Fibroblast of villous mesenchyme (primary cell): Measurements from ENCODE around the gene PTGDR2. TPM values are rescaled to one million over a fixed set of nuclear protein-coding genes. Genes with fewer than 3 reads are reported as not detected.

Experiments used
- DNase-seq: peaks from one replicate; pipeline ENCODE4 v3.0.0-alpha.2; 2010; ENCODE audit warnings: low read depth
- H3K4me3 ChIP-seq: 2 replicates; pipeline ENCODE4 v1.5.1; 2011; ENCODE audit warnings: low read depth, mild to moderate bottlenecking, low read length
- CTCF ChIP-seq: IDR thresholded peaks from 2 replicates; pipeline ENCODE4 v1.5.1; 2012; ENCODE audit warnings: low read depth, mild to moderate bottlenecking, low read length; ENCODE audit not compliant: insufficient read depth
- total RNA-seq: library from RNA; depleted of rRNA; stranded (reverse); fragments of >200 nt; gene quantifications from 2 replicates; pipeline ENCODE4 v1.2.3, GENCODE V29; 2012

Gene PTGDR2
- total RNA-seq, 1 donor, result not detected

- H3K4me3 ChIP-seq, result no peak overlapping the region
- TF ChIP-seq CTCF, result no peak
- DNase-seq, result no peak
These were observed 18.9 kb upstream of the PTGDR2 start for GRCh38 chr11:60874421-60875365.

DNA sequence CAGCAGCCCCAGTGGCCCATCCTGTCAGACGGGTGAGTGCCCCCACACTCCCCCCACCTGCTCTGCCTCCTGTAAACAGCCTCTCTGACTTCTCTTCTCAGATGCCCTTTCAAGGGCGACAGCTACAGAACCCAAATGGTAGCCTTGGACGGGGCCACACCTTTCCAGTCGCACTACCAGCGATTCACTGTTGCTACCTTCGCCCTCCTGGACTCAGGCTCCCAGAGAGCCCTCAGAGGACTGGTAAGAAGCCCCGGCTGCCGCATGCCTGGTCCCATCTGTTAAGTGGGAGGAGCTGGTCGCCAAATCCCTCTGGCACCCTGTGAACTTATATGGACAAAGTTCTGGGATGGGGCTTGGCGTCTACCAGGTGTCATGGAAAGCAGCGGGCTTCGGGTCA is 17.8 kb upstream of the PTGDR2 start:
- no peak for TF ChIP-seq CTCF
- DNase-seq, result no peak
- H3K4me3 ChIP-seq, result no peak overlapping the region

DNA sequence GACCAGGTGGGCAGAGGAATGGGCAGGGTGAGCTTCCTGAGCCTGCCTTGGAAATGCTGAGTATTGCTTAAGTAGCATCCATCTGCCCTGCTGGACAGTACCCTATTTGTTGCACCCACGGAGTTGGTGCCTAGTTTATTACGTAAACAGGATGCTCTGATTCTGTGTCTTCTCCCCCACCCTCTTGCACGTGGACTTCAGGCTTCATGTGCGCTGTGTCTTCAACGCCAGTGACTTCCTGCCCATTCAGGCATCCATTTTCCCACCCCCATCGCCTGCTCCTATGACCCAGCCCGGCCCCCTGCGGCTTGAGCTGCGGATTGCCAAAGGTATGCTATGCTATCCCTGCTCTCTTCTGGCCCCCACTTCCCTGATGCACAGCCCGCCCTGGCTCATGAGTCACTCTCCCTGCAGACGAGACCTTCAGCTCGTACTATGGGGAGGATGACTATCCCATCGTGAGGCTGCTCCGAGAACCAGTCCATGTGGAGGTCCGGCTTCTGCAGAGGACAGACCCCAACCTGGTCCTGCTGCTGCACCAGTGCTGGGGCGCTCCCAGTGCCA is 17.3 kb upstream of the PTGDR2 start:
- peak; percentile 87 for DNase-seq
- no peak overlapping the region for H3K4me3 ChIP-seq
- no peak for TF ChIP-seq CTCF

DNA sequence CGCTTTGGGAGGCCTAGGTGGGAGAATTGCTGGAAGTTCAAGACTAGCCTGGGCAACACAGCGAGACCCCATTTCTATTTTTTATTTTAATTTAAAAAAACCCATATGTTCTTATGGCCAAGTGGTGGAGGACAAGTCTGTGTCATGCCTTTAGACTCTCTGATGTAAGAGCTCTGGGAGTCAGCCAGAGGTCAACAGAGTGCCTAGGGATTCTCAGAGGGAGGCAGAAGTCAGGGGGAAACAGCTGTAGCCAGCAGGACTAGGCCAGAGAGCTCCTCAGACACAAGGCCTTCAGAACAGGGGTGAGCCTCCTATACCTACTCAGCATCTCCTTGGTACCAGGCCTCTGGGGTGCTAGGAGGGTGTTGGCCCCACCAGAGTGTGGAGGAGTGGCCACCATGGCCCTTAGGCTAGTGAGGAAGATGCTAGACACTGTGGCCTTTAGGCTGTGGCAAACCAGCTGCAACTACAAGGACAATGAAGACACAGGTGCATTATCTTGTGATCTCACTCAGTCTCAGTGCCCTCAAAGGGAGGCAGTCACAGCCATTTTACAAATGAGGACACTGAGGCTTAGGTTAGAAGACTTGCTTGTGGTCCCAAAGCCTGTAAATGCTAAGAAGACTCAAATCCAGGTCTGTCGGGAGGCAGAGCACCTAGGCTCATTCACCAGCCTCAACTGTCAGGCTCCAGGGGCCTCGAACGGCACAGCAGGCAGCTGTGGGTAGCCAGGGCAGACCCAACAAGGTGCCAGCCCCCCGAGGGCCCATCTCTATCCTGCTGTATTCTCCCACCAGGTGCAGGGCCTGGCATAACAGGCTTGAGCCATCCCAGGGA is 16.6 kb upstream of the PTGDR2 start:
- DNase-seq, result peak; percentile 86
- TF ChIP-seq CTCF, result no peak
- H3K4me3 ChIP-seq, result no peak overlapping the region

GRCh38 chr11:60871378-60872061 is 15.8 kb upstream of the PTGDR2 start:
- no peak for TF ChIP-seq CTCF
- DNase-seq, result peak; percentile 45
- no peak overlapping the region for H3K4me3 ChIP-seq

DNA sequence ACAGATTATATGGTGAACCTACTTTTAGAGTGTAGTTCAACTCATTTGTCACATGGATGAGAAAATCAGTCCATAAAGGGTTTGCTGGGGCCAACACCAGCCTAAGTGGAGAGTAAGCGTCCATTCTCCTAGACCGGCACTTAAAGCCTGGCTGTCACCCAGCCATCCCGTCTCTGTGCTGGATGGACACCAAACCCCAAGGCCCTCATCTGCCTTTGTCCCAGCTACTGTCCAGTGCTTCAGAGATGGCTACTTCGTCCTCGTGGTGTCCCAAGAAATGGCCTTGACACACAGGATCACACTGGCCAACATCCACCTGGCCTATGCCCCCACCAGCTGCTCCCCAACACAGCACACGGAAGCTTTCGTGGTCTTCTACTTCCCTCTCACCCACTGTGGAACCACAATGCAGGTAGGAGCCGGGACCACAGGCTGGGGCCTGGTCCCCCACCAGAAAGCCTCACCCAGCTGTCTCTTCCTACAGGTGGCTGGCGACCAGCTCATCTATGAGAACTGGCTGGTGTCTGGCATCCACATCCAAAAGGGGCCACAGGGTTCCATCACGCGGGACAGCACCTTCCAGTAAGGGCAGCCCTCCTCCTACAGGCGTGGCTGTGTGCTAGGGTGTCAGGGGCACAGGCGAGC is 15.1 kb upstream of the PTGDR2 start:
- no peak for TF ChIP-seq CTCF
- DNase-seq, result no peak
- H3K4me3 ChIP-seq, result no peak overlapping the region
